ENCODE results near the gene SMARCC1. TPM values are rescaled to one million over a fixed set of nuclear protein-coding genes. Genes with fewer than 3 reads are reported as not detected.

SMARCC1 gene
- total RNA-seq, 1 donor from 2014 or later = 148 TPM

DNA sequence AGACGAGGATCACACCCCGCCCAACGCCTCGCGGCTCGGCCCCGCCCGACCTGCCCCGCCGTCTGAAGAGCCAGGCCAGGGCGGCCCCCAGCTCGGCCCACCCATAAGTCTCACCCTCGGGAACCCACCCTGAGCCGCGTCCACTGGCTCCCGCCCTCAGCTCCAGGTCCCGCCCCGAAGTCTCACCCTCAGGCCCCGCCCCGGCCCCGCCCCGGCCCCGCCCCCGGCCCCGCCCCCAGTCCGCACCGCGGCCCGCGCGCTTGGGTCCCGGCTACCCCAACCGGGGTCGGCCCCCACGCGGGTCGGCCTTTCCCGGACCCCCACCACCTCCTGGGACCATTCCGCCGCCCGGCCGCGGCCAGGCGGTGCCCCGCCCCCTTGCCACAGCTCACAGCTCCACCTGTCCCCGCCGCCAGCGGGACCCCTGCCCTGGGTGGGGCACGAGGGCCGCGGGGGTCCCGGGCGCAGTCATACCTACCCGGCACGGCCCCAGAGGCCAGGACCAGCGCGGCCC is 203.5 kb downstream of the SMARCC1 start:
- H3K9me3 Mint-ChIP-seq = no peaks in the 10 kb centered on the region
- no peaks in the 10 kb centered on the region for H3K4me1 Mint-ChIP-seq
- intact Hi-C loops (cut with micrococcal nuclease) = loop anchor here (5.0 kb wide), 2 partner anchors 56 to 209 kb away; no protein-coding TSS in a partner anchor
- no peaks in the 10 kb centered on the region for H3K36me3 Mint-ChIP-seq (ENCODE audit: low read depth)
- no peak overlapping the region for H3K27ac Mint-ChIP-seq
- peaks cover 34% of the 10 kb centered on the region for H3K27me3 Mint-ChIP-seq
- peak; percentile 87 for DNase-seq
- peak overlapping the region; percentile 73 for H3K4me3 Mint-ChIP-seq

DNA sequence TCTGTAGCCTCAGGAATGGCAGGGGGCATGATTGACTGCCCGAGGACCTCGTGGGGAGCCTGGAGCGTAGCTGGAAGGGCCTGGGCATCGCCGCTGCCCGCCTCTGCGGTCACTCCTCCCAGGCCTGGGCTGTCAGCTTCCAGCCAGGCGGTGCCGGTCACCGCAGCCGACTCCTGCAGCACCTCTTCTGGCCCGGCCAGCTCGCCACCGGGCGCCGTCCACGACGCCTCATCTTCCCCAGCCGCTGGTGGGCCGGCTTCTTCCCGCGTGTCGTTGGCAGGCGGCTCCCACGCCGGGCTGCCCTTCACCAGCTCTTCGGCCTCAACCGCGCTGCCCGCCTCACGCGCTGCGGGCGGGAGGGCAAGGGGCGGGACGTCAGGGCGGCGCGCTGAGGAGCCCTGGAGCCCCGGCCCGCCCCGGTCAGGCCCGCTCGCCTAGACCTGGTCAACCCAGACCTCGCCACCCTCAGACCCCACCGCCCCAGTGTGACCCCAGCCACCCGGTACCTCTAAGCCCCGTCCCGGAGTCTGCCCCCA is 204.0 kb downstream of the SMARCC1 start:
- Mint-ChIP-seq H3K4me1 (no peaks in the 10 kb centered on the region), H3K9me3 (no peaks in the 10 kb centered on the region), H3K36me3 (ENCODE audit: low read depth) (no peaks in the 10 kb centered on the region), H3K27me3 (peaks cover 37% of the 10 kb centered on the region), H3K4me3 (peak overlapping the region; percentile 73), H3K27ac (no peak overlapping the region)
- no peak for DNase-seq
- intact Hi-C loops (cut with micrococcal nuclease) = loop anchor here (5.0 kb wide), 2 partner anchors 55 to 210 kb away; no protein-coding TSS in a partner anchor

DNA sequence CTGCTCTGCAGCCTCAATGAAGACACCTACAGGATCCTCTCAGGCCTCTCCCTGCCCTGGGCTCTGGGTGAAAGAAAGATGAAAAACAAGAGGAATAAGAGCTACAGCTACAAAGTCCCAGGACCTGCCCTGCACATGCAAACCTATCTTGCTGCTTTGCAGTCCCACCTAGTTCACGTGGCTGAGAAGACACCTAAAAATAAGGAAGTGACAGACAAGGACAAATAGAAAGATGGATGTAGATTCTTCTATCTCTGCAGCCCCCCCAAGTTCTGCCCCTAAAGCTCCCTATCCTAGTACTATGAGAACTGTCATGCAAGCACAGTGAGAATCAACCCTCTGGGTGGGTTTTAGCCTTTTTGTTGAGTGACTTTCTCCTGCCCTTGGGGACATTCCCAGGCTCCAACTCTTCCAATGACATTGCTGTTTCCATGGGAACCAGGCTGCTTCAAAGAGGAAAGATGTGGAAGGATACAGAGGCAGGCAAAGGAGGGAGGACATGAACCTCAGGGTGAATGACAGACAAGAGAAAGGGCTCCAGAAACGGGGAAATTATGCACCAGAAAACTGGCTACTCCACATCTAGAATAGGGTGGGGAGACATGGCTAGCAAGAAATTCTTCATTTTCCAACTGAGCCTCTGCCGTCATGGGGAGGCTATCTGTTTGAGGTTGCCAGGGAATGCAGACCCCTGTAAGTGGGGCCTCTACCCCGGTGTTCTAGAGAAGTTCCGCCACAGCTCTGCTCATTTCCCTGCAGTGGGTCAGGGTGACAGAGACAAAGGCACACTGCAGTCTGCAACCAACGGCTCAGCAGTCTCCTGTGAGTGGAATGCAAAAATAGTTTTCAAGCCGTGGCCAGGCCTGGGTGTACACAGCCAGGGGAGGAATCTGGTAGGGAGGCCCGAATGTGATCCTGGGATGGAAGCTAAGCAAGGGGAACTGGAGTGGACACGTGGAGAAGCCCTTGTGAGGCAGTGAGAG is 208.2 kb downstream of the SMARCC1 start:
- no peak overlapping the region for H3K27ac Mint-ChIP-seq
- H3K36me3 Mint-ChIP-seq (ENCODE audit: low read depth) = no peaks in the 10 kb centered on the region
- no peaks in the 10 kb centered on the region for H3K9me3 Mint-ChIP-seq
- H3K4me1 Mint-ChIP-seq = no peaks in the 10 kb centered on the region
- intact Hi-C loops (cut with micrococcal nuclease) = no loop called here
- peaks cover 36% of the 10 kb centered on the region for H3K27me3 Mint-ChIP-seq
- H3K4me3 Mint-ChIP-seq = no peak overlapping the region
- no peak for DNase-seq

DNA sequence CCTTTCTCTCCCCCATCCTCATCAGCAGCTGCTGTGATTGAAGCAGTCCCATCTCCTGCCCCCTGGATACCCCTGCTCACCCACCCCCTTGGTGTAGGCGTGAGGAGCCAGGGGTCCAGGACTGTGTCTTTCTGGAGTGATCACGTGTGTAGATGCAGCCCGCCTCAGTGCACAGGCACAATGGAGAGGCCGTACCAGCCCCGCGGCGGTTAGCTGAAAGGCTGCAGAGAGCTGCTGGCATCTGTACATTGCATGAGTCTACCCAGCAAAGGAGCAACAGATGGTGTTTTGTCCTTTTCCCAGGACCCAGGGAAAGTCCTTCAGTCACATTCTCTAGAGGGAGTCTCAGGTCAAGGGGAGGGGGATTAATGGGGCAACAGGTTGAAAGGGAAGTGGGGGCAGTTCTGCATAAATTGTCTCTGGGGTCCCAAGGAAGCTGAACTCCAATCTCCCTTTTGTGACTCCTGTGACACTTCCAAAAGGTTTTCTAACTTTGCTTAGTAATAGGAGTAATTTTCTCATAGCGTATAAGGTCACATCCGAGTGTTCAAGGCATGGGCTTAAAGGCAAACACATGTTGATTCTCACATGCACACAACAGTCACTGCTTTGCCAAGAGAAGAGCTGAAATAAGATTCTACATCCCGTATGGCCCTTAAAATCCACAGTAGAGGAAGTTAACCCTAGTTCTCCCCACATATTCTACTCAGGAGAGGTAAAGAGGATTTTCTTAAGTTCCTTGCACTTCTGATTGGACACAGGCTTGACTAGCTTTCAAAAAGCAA is 210.1 kb downstream of the SMARCC1 start:
- H3K4me3 Mint-ChIP-seq = no peak overlapping the region
- H3K27ac Mint-ChIP-seq = no peak overlapping the region
- no peaks in the 10 kb centered on the region for H3K9me3 Mint-ChIP-seq
- H3K4me1 Mint-ChIP-seq = no peaks in the 10 kb centered on the region
- no peaks in the 10 kb centered on the region for H3K36me3 Mint-ChIP-seq (ENCODE audit: low read depth)
- DNase-seq = no peak
- intact Hi-C loops (cut with micrococcal nuclease) = no loop called here
- peaks cover 34% of the 10 kb centered on the region for H3K27me3 Mint-ChIP-seq

DNA sequence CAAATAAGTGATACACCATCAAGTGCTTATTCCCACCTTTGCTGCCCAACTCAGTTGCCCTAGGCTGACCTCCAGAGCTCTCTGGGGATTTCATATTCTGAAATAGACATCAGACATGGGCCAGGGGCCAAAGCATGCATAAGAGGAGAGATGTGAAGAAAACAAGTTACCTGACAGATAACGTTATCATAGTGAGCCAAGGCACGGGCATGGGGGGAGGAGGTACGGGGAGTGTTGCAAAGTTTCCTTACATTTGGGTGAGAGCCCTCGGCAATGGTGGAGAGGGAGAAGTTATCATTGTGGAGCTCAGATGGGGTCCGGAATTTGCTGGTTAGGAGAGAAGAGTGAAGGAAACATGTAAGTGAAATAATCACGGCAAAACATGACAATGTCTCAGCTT is 212.8 kb downstream of the SMARCC1 start:
- no peaks in the 10 kb centered on the region for H3K9me3 Mint-ChIP-seq
- DNase-seq = no peak
- H3K4me3 Mint-ChIP-seq = no peak overlapping the region
- H3K36me3 Mint-ChIP-seq (ENCODE audit: low read depth) = no peaks in the 10 kb centered on the region
- H3K4me1 Mint-ChIP-seq = no peaks in the 10 kb centered on the region
- peaks cover 26% of the 10 kb centered on the region for H3K27me3 Mint-ChIP-seq
- intact Hi-C loops (cut with micrococcal nuclease) = no loop called here
- H3K27ac Mint-ChIP-seq = no peak overlapping the region

DNA sequence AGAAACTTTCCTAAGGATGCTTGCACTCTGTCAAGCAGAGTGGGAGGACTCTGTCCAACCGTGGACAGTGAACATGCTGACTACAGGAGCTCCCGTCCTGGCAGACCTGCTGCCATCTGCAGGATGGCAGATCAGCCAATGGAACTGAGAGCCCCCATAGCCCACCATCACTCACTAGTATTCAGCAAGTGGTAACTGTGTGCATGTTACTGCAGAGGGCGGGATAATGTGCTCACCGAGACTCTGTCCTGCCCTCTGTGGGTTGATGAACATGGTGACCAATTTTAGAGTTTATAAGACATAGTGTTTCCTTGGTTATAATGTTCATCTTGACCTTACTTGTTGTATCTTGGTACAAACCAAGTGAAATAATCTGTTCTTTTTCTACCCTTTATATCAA is 214.5 kb downstream of the SMARCC1 start:
- Mint-ChIP-seq H3K4me3 (no peak overlapping the region), H3K27ac (no peak overlapping the region), H3K27me3 (peaks cover 17% of the 10 kb centered on the region), H3K36me3 (ENCODE audit: low read depth) (no peaks in the 10 kb centered on the region), H3K9me3 (no peaks in the 10 kb centered on the region), H3K4me1 (no peaks in the 10 kb centered on the region)
- intact Hi-C loops (cut with micrococcal nuclease) = no loop called here
- DNase-seq = no peak

DNA sequence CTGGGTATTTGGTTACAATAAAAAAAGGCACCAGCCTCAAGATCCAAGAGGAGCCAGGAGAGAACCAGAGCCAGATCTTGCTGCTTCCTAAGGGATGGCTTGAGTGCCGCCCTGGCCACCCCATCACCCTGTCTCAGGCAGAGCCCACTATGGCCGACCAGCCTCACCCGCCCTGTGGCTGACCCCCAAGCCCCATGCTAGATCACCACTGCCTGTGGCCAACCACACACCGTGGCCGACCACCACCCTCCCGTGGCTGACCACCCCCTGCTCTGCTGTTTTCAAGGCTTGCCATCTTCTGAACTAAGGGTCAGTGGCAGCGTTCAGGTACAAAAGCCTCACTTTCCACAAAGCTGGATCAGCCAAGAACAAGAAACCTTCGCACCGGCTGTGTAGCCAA is 215.0 kb downstream of the SMARCC1 start:
- intact Hi-C loops (cut with micrococcal nuclease) = no loop called here
- Mint-ChIP-seq H3K27ac (no peak overlapping the region), H3K36me3 (ENCODE audit: low read depth) (no peaks in the 10 kb centered on the region), H3K27me3 (peaks cover 12% of the 10 kb centered on the region), H3K4me3 (no peak overlapping the region), H3K4me1 (no peaks in the 10 kb centered on the region), H3K9me3 (no peaks in the 10 kb centered on the region)
- no peak for DNase-seq

DNA sequence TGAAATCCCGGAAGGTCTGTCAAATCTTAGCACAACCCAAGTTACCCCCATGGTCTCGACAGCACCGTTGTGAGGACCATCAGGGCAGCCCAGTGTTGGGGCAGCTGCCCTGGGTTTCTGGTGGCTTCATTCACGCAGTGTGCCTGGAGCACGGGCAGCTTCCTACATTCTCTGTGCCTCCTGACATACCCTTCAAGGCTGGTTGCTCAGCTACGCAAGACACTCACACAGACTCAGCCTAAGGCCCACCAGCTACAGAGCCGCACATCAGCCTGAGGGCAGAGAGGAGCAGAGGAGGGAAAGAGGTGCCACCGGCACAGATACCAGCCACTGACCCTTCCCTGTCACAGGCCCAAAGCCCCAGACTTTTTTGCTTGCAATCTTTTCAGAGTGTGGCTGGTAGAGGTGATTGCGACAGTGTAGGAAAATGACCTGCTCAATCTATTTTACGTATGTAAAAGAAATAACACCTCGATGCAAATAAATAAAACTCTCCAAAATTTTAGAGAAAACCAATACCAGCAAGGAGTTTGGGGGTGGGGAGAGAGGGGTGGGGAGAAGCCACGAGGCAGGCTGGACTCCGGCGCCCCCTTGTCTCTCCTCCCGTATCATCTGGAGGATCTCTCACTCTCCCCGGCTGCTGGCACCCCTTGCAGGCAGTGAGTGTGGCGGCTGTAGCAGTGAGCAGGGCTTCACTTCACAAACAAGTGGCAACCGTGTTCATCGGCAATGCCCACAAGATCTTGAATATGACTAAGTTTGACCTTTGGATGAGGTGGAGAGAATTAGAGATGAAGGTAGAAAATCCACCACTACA is 215.8 kb downstream of the SMARCC1 start:
- no peaks in the 10 kb centered on the region for H3K9me3 Mint-ChIP-seq
- DNase-seq = no peak
- no peaks in the 10 kb centered on the region for H3K4me1 Mint-ChIP-seq
- no peaks in the 10 kb centered on the region for H3K36me3 Mint-ChIP-seq (ENCODE audit: low read depth)
- H3K27me3 Mint-ChIP-seq = peaks cover 7% of the 10 kb centered on the region
- H3K27ac Mint-ChIP-seq = no peak overlapping the region
- H3K4me3 Mint-ChIP-seq = no peak overlapping the region
- intact Hi-C loops (cut with micrococcal nuclease) = no loop called here

DNA sequence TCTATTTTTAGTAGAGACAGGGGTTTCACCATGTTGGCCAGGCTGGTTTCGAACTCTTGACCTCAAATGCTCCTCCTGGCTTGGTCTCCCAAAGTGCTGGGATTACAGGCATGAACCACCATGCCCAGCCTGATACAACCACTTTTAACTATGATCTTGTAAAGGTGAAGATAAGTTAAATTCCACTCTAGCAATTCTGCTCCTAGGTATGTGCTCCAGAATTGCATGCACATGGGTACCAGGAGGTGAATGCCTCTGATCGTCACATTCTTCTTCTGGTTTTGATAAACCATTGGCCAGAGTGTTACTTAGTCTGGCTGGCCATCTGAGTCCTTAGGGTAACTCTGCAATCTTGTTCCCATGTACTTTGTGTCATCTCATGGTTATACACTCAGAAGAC is 225.3 kb downstream of the SMARCC1 start:
- intact Hi-C loops (cut with micrococcal nuclease) = no loop called here

DNA sequence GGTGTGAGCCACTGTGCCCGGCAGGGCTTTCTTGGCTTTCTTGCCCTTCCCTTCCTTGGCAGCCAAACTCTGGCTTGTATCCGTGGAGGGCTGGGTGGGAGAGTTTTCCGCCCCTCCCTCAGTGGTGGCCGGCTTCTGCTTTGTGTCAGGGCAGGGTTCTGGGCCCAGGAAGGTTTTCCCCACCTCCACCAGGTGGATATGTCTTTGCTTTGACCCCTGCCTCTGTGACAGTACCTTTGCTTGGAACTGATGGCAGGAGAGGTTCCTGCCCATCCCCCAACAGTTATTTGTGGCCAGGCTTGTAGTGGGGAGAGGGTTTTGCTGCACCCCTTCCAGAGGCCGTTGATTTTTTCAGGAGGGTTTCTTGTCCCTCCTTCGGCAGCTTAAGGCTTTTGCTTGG is 227.4 kb downstream of the SMARCC1 start:
- intact Hi-C loops (cut with micrococcal nuclease) = no loop called here
- Mint-ChIP-seq H3K4me1 (no peaks in the 10 kb centered on the region), H3K27ac (no peak overlapping the region), H3K9me3 (no peaks in the 10 kb centered on the region), H3K36me3 (ENCODE audit: low read depth) (no peaks in the 10 kb centered on the region), H3K4me3 (no peak overlapping the region), H3K27me3 (peaks cover 23% of the 10 kb centered on the region)
- DNase-seq = no peak

More for the DNA sequence above, 225.3 kb downstream of the SMARCC1 start:
- H3K36me3 Mint-ChIP-seq (ENCODE audit: low read depth) = no peaks in the 10 kb centered on the region
- no peaks in the 10 kb centered on the region for H3K9me3 Mint-ChIP-seq
- H3K27me3 Mint-ChIP-seq = peaks cover 12% of the 10 kb centered on the region
- no peak overlapping the region for H3K4me3 Mint-ChIP-seq
- no peak overlapping the region for H3K27ac Mint-ChIP-seq
- no peak for DNase-seq
- H3K4me1 Mint-ChIP-seq = no peaks in the 10 kb centered on the region

DNA sequence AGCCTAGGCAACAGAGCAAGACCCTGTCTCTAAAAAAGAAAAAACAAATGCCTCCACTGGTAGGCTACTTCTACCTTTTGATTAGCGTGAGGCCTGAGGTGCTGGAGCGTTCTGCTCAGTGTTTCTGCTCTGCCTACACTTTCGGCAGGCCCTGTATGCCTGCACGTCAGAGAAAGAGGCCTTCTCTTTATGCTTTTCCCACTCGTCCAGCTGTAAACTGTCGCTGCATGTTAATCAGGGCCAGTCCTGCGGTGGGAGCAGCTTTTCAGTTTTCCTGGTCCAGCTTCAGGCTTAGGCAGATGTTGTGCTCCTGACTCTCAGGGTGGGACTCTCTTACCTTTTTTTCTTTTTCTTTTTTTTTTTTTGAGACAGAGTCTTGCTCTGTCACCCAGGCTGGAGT is 228.3 kb downstream of the SMARCC1 start:
- Mint-ChIP-seq H3K27ac (no peak overlapping the region), H3K9me3 (no peaks in the 10 kb centered on the region), H3K27me3 (peaks cover 26% of the 10 kb centered on the region), H3K4me3 (no peak overlapping the region), H3K36me3 (ENCODE audit: low read depth) (no peaks in the 10 kb centered on the region), H3K4me1 (no peaks in the 10 kb centered on the region)
- no peak for DNase-seq
- intact Hi-C loops (cut with micrococcal nuclease) = no loop called here

DNA sequence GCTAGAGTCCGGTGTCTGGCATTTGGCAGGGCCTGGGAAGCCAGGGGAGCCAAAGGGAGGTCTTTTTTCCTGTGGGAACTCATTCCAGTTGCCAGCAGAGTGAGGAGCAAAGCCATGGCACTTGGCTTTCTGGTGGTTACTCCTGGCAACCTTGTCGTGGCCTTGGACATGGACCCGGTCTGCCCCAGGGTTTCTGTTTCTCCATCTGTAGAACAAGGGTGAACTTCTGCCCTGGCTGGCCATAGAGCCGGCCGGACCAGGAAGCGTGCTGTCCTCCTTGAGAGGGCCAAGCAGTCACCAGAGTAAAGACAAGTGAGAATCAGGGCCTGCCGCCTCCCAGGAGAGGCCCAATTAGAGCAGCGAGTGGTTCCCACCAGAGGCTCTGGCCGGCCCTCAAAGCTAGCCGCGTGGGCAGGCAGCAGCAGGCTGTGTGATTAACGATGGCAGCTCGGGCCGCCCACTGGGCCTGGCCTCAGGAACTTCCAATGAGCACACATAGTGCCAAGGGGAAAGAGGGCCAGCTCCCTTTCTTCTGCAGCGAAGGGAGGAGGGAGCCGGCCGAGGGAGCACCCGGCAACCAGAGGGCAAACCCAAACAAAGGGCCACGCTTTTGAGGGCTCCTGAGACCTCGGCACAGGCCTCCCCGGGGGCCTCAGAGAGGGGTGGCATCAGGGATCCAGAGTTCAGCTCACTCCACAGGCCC is 239.1 kb downstream of the SMARCC1 start:
- Mint-ChIP-seq H3K27me3 (peaks cover 1% of the 10 kb centered on the region), H3K36me3 (ENCODE audit: low read depth) (no peaks in the 10 kb centered on the region), H3K4me3 (no peak overlapping the region), H3K27ac (no peak overlapping the region), H3K4me1 (no peaks in the 10 kb centered on the region), H3K9me3 (no peaks in the 10 kb centered on the region)
- DNase-seq = no peak
- intact Hi-C loops (cut with micrococcal nuclease) = no loop called here

All from activated CD4-positive, alpha-beta T cell treated with anti-CD3 and anti-CD28 coated beads, Interleukin-2, amount 10 ng/mL, durations not matched to agents 24 days and 14 days (primary cell).